Measurements from ENCODE around the gene GRSF1.

DNA sequence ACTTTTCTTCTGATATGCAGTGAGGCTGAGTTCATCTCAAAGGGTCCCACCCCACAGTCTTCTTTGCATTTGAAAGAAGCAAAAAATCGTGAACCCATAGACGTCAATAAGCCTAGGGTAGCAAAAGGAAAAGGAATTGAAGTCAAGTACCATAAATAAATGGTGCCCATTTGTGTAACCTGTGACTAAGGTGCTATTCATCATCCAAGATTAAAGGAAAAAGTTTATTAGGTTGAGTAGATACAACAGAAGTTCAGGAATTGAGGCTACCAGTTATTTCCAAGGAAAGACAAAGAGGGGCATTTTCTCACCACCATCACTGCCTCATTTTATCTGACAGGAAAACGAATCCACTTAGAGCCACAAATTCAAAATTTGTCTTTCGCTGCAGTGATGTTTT, 18.8 kb upstream of the GRSF1 start:
- TF ChIP-seq POLR2A (IDR thresholded peaks at IDR 0.05; ENCODE audit: low read length) (no peak), GATA1 (IDR thresholded peaks at IDR 0.05; ENCODE audit: low read depth, low read length) (no peak)

Data from erythroblast (primary cell).